Progenitor cell of endocrine pancreas (in vitro differentiated cells): ENCODE measurements around the gene COG4. TPM values are rescaled to one million over a fixed set of nuclear protein-coding genes. Genes with fewer than 3 reads are reported as not detected.

ENCODE experiments used
- DNase-seq: peaks from one replicate; pipeline ENCODE4 v3.0.0; 2021; ENCODE audit warnings: low spot score; ENCODE audit not compliant: unreplicated experiment
- H3K27ac Mint-ChIP-seq: 2 replicates; pipeline ENCODE4 v1.8.0; 2021; ENCODE audit warnings: mild to moderate bottlenecking, moderate library complexity, mixed read lengths
- H3K27me3 Mint-ChIP-seq: 2 replicates; pipeline ENCODE4 v1.8.0; 2021; ENCODE audit warnings: mixed read lengths
- H3K36me3 Mint-ChIP-seq: 2 replicates; pipeline ENCODE4 v1.8.0; 2022; ENCODE audit warnings: mixed read lengths; ENCODE audit not compliant: insufficient read depth
- H3K4me1 Mint-ChIP-seq: 2 replicates; pipeline ENCODE4 v1.8.0; 2021; ENCODE audit warnings: low read depth, mixed read lengths
- H3K4me3 Mint-ChIP-seq: 2 replicates; pipeline ENCODE4 v1.8.0; 2021; ENCODE audit warnings: low read depth, mild to moderate bottlenecking, moderate library complexity, mixed read lengths
- H3K9me3 Mint-ChIP-seq: 2 replicates; pipeline ENCODE4 v1.8.0; 2021; ENCODE audit warnings: low read depth, mixed read lengths
- long read RNA-seq: library from polyadenylated mRNA; unstranded; transcript quantifications from one replicate; pipeline ENCODE4 v2.0.0, GENCODE V29; 2020
- total RNA-seq: library from RNA; stranded (reverse); gene quantifications from 2 replicates; pipeline ENCODE4 v1.2.1, GENCODE V29; 2021
- TF ChIP-seq, protein P1 (sequence below): fragments of 200-600 bp; sonication (generic); IDR thresholded peaks from one replicate; pipeline ENCODE4 v1.5.0; 2021; ENCODE audit warnings: antibody characterized with exemption, mild to moderate bottlenecking; ENCODE audit not compliant: unreplicated experiment

COG4 gene
- total RNA-seq: 75.9 and 76.0 TPM in 2 replicates
- long read RNA-seq, transcript COG4-202 (18 exons, 2,756 nt): minor isoform, 9 of 469 reads
- long read RNA-seq, transcript COG4-201 (19 exons, 2,833 nt): major isoform, 364 of 469 reads
- long read RNA-seq, transcript COG4-211 (20 exons, 3,000 nt): minor isoform, 13 of 469 reads
- long read RNA-seq, partial matches to known transcripts: 29 of 469 reads
- long read RNA-seq, other reads (novel, unspliced or antisense): 54 of 469 reads

DNA sequence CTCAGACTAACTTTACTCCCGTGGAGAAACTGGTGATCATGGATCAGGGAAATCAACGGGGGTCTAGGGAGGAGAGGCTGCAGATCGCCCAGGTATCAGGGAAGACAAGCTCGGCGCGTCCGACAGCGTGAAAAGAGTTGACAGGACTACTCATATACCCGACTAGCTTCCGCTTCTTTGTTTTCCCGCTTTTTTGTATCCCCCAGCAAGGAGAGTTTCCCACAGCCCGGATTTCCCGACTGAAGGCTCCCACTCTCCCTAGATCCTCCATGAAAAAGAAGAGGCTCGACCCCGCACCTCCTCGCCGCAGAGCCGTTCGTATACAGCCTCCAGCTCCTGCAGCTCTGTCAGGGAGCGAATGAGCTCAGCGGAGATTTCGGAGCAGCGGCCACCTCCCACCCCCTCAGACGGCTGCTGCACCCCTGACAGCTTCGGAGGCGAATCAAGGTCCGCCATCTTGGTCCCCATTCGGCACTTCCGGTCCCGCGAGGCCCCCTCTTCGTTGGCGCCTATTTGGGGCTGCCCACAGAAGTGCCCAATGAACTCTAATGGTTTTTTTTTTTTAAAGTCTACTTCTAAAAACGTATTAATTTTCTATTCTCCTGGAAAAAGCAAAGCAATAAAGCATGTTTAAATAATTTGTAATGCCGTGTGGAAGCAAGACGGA, at the start of gene COG4:
Gene COG4, minus strand, starts transcription at position 479 of the 667 bp plus-strand sequence. Its CDS starts 11 bp downstream, at position 468.
- H3K36me3 Mint-ChIP-seq: peaks cover 12% of the 10 kb centered on the region
- H3K27me3 Mint-ChIP-seq: no peaks in the 10 kb centered on the region
- H3K27ac Mint-ChIP-seq: peak within 1 kb of the TSS; percentile 99
- TF ChIP-seq, protein P1, sequence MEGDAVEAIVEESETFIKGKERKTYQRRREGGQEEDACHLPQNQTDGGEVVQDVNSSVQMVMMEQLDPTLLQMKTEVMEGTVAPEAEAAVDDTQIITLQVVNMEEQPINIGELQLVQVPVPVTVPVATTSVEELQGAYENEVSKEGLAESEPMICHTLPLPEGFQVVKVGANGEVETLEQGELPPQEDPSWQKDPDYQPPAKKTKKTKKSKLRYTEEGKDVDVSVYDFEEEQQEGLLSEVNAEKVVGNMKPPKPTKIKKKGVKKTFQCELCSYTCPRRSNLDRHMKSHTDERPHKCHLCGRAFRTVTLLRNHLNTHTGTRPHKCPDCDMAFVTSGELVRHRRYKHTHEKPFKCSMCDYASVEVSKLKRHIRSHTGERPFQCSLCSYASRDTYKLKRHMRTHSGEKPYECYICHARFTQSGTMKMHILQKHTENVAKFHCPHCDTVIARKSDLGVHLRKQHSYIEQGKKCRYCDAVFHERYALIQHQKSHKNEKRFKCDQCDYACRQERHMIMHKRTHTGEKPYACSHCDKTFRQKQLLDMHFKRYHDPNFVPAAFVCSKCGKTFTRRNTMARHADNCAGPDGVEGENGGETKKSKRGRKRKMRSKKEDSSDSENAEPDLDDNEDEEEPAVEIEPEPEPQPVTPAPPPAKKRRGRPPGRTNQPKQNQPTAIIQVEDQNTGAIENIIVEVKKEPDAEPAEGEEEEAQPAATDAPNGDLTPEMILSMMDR: no peak
- H3K4me3 Mint-ChIP-seq: peak within 1 kb of the TSS; percentile 96
- DNase-seq: peak; percentile 75
- H3K4me1 Mint-ChIP-seq: peaks cover 29% of the 10 kb centered on the region
- H3K9me3 Mint-ChIP-seq: no peaks in the 10 kb centered on the region

DNA sequence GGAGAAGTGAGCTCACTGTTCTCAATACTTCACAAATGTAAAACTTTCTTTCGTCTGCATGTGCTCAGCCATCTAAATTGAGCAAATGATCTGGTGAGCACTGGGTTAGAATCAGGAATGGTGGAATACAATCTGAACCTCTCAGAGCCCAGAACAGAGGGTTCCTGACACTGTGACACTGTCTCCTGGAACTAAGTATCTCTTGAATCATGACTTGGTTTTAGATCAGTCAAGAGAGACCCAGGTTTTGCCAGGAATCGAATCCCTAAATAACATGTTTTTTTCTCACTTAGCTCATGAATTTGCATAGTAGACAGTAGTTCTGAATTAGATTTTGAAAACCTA, 49.5 kb upstream of the COG4 start:
- Mint-ChIP-seq H3K4me1 (no peaks in the 10 kb centered on the region), H3K9me3 (no peaks in the 10 kb centered on the region), H3K27ac (no peak overlapping the region), H3K4me3 (no peak overlapping the region), H3K36me3 (peaks cover 28% of the 10 kb centered on the region), H3K27me3 (no peaks in the 10 kb centered on the region)
- no peak for DNase-seq
- TF ChIP-seq, protein P1: no peak

DNA sequence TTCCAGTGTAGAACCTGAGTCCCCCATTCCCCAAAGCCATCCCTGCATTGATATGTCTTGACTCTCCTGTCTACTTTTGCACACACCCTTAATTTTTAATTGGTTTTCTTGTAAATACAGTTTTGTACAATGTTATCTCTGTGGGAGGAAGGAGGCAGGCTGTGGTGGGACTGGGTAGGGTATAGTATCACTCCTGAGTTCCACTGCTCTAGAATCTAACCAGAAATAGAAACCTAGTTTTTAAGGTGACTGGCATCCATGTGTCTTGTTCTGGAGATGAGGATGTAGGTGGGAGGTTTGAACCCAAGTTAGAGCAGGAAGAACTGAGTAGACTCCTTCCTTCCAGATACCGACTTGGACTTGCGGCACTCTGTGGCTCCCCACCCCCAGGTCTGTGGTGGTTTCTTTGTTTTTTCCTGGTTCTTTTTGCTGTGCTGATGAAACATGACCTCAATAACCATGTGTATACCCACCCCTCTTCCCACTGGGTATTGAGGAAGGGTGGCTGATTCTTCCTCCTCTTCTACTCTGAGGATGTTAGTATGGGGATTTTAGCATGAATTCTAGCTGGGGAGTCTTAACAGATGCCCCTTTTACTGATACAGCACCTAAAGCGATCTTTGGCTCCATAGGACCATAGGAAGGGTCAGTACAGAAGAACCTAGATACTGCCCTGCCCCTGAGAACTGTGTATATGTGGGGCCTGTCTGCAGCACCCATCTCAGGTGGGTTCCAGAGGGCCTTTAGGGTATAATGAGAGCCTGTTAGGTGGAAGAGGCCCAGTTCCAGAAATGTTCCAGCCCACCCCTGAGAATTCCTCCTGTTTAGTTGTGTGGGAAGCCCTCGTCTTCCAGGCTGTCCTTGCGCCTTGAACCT, 48.9 kb upstream of the COG4 start:
- DNase-seq: no peak
- Mint-ChIP-seq H3K36me3 (peaks cover 29% of the 10 kb centered on the region), H3K9me3 (no peaks in the 10 kb centered on the region), H3K27ac (peak overlapping the region; percentile 25), H3K4me3 (no peak overlapping the region), H3K4me1 (no peaks in the 10 kb centered on the region), H3K27me3 (no peaks in the 10 kb centered on the region)
- TF ChIP-seq, protein P1: no peak

DNA sequence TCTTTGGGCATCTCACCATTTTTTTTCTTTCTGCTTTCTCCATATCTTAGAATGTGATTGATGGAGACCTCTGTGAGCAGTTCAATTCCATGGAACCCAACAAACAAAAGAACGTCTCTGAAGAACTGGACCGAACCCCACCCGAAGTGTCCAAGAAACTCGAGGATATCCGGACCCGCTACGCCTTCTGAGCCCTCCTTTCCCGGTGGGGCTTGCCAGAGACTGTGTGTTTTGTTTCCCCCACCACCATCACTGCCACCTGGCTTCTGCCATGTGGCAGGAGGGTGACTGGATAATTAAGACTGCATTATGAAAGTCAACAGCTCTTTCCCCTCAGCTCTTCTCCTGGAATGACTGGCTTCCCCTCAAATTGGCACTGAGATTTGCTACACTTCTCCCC, 48.3 kb upstream of the COG4 start:
- Mint-ChIP-seq H3K36me3 (peaks cover 33% of the 10 kb centered on the region), H3K27ac (no peak overlapping the region), H3K4me1 (no peaks in the 10 kb centered on the region), H3K9me3 (no peaks in the 10 kb centered on the region), H3K27me3 (no peaks in the 10 kb centered on the region), H3K4me3 (no peak overlapping the region)
- TF ChIP-seq, protein P1: no peak
- no peak for DNase-seq

DNA sequence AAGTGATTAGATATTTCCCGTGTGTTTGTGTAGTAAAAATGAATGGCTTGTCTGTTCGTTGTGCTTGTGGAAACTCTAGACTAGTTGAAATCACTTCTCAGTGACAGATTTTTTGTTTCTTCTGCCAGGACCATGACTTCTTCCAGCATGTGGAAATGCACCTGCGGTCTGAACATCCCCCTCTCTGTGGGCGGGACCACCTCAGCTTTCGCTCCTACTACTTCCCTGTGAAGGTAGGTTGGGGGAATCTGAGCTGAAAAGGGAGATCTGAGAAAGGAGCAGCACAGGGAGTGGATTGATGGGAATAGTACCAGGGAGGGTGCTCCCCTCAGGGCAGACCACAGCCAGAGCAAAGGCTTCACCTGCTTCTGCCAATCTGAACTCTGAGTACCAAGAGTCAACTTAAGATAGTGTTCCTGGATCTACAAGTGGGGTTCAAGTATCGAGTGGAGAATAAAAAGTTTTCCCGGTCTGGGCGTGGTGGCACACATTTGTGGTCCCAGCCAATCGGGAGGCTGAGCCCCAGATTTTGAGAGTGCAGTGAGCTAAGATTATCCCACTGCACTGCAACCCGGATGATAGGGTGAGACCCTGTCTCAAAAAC, 47.7 kb upstream of the COG4 start:
- H3K4me1 Mint-ChIP-seq: no peaks in the 10 kb centered on the region
- DNase-seq: no peak
- no peaks in the 10 kb centered on the region for H3K27me3 Mint-ChIP-seq
- no peaks in the 10 kb centered on the region for H3K9me3 Mint-ChIP-seq
- peaks cover 33% of the 10 kb centered on the region for H3K36me3 Mint-ChIP-seq
- H3K27ac Mint-ChIP-seq: no peak overlapping the region
- TF ChIP-seq, protein P1: no peak
- no peak overlapping the region for H3K4me3 Mint-ChIP-seq
